GM12864 (cell line): ENCODE measurements around the gene PAQR5.

Experiments
- DNase-seq: peaks from one replicate; pipeline ENCODE4 v3.0.0-alpha.2; 2011; ENCODE audit warnings: low read depth
- H3K4me3 ChIP-seq: 2 replicates; pipeline ENCODE4 v1.5.1; 2011; ENCODE audit warnings: mild to moderate bottlenecking, low read depth, low read length, control low read depth
- TF ChIP-seq, protein P1 (sequence below): IDR thresholded peaks from 2 replicates; pipeline ENCODE4 v1.5.1; 2011; ENCODE audit warnings: low read depth, mild to moderate bottlenecking, moderate library complexity, low read length, control low read depth, inconsistent platforms; ENCODE audit errors: missing control alignments

Gene PAQR5

DNA sequence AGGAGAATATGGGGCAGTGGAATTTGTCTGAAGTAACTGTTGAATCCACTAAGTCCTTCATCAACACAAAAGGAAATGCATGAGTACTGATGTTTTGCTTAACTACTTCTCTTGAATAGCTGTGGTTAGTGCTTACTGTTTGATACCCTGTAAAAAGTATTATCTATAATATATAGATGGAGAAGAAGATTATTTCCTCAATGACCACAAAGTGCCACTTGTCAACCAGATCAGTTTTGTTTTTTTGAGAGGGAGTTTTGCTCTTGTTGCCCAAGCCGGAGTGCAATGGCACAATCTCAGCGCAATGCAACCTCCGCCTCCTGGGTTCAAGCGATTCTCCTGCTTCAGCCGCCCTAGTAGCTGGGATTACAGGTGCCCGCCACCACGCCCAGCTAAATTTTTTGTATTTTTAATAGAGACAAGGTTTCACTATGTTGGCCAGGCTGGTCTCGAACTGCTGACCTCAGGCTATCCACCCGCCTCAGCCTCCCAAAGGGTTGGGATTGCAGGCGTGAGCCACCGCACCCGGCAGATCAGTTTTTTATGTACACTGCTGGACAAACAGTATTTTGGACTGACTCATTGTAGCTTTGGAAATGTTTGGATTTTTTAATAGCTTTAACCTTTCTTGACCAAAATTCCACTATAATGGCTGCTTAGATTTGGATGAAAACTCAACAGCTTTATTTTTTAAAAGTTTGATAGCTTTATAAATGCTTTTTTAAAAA is 152.4 kb downstream of the PAQR5 start:
- TF ChIP-seq, protein P1, sequence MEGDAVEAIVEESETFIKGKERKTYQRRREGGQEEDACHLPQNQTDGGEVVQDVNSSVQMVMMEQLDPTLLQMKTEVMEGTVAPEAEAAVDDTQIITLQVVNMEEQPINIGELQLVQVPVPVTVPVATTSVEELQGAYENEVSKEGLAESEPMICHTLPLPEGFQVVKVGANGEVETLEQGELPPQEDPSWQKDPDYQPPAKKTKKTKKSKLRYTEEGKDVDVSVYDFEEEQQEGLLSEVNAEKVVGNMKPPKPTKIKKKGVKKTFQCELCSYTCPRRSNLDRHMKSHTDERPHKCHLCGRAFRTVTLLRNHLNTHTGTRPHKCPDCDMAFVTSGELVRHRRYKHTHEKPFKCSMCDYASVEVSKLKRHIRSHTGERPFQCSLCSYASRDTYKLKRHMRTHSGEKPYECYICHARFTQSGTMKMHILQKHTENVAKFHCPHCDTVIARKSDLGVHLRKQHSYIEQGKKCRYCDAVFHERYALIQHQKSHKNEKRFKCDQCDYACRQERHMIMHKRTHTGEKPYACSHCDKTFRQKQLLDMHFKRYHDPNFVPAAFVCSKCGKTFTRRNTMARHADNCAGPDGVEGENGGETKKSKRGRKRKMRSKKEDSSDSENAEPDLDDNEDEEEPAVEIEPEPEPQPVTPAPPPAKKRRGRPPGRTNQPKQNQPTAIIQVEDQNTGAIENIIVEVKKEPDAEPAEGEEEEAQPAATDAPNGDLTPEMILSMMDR, result no peak
- H3K4me3 ChIP-seq, result peak overlapping the region; percentile 91; the same call in 1 of the 2 replicates
- no peak for DNase-seq

DNA sequence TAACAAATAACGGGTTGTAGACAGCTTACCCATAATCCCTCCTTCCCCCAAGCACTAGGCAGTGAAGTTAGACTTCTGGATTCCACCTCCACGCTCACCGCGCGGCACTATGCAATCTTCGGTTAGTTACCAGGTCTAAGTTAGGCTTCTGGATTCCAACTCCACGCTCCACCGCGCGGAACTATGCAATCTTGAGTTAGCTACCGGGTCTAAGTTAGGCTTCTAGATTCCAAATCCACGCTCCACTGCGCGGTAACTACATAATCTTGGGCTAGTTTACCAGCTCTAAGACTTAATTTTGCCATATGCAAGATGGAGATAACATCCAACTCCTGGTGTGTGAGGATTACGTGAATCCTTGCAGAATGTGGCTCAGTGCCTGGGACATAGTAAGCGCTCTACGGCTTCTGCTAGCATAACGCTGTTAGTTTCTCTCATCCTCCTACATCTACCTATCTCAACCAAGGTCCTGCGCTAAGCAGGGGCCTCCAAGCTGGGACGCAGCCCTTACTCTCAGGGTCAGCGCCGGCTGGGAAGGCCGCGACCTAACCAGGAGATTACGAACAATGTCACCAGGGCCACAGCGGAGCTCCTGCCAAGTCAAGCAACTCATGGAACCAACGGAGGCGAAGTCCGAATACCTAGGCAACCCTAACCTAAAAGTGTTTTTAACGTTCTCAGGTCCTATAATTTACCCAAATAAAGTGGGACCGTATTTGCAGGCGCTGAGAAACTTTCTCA is 153.4 kb downstream of the PAQR5 start:
- no peak for DNase-seq

DNA sequence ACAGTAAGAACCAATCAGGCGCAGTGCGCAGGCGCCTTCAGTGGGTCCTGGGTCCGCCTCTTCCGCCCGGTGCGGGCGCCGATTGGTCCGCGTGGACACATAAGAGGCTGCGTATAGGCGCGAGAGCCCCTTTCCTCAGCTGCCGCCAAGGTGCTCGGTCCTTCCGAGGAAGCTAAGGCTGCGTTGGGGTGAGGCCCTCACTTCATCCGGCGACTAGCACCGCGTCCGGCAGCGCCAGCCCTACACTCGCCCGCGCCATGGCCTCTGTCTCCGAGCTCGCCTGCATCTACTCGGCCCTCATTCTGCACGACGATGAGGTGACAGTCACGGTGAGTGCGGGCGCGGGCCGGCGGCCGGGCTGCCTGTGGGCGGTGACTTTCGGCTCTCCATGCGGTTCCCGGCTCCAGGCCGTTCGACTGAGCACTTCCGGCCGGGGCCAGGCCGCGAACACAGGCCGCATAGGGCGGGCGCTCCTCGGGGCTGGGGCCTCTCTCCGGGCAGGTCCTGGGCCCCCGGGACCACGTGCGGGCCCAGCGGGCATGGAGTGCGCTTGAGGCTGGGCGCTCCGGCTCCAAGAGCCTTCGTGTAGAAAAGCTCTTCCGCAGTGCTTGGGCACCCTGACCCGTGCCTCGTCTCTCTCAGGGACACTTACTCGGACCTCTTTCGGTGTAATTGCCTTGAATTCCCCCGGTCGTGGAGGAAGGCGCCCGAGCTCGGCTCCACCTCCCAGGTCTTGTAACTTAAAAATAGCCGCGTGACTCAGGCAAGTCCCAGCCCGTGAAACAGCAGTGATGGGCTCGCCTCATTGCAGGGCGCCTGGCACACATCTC is 154.2 kb downstream of the PAQR5 start, which contains the start of gene RPLP1:
TSS of gene RPLP1 (plus strand) at position 127 of the 830 bp plus-strand sequence. CDS start at position 258, 131 bp downstream.
- TF ChIP-seq, protein P1, result no peak
- DNase-seq, result peak; percentile 91
- peak within 1 kb of the TSS; percentile 91 for H3K4me3 ChIP-seq

More for the DNA sequence above, 153.4 kb downstream of the PAQR5 start:
- TF ChIP-seq, protein P1, result no peak
- peak overlapping the region; percentile 91 for H3K4me3 ChIP-seq

DNA sequence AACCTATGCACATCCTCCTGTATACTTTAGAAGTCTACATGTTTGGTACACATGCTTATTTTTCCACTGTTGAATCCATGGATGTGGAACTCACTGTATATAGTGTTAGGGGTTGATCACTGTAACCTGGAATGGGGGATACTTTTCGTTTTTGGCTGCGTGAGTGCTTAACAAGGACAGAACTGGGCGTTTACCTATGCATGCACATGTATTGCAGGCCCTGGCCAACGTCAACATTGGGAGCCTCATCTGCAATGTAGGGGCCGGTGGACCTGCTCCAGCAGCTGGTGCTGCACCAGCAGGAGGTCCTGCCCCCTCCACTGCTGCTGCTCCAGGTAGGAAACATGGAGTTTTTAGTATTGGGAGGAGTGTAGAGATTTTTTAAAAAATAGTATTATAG is 156.2 kb downstream of the PAQR5 start:
- no peak for DNase-seq
- H3K4me3 ChIP-seq, result peak overlapping the region; percentile 91
- TF ChIP-seq, protein P1, result no peak

DNA sequence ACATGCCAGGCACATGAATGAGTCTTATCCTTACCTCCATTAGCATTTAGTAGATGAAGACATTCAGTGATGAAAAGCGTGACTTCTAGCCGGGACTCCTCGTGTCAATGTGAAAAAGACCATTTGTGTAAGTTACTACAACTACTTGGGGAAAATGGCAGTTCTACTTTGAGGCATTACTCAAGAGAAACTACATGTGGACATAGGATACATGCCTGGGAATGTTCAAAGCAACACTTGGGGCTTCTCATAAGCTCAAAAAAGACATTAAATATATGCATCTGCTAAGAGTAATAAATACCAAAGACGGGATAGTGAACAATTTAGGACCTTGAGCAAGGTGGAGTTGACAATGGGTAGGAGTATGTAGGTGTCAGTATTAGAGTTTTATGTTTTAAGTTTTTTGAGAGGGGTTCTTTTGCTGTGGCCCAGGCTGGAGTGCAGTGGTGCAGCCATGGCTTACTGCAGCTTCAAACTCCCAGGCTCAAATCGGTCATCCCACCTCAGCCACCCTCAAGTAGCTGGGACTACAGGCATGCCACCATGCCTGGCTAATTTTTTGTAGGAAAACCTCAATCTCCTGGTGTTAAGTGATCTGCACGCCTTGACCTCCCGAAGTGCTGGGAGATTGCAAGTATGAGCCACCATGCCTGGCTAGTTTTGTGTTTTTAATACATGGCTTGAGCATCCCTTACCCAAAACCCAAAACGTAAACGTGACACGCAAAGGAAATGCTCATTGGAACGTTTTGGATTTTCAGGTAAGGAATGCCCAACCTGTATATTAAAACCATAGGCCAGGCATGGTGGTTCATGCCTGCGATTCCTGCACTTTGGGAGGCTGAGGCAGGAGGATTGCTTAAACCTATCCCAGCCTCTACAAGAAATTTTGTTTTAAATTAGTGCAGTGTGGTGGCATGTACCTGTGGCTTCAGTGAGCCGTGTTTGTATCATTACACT is 157.8 kb downstream of the PAQR5 start:
- no peak overlapping the region for H3K4me3 ChIP-seq
- no peak for DNase-seq
- TF ChIP-seq, protein P1, result no peak
